Midbrain (tissue), 1 donor: ENCODE data around the gene TBC1D2B.

Source experiments
- DNase-seq: peaks from one replicate; lab custom pipeline; 2025; lab: John Stamatoyannopoulos, UW

The TBC1D2B gene

GRCh38 chr15:78077053-78077870, at the start of gene TBC1D2B:
TBC1D2B (minus strand) TSS chr15:78077711; CDS start chr15:78077652, 59 bp downstream.
- peak; percentile 72 for DNase-seq

GRCh38 chr15:78125267-78125666, 47.8 kb upstream of the TBC1D2B start:
- DNase-seq, result no peak

- no peak for DNase-seq
These were observed 43.0 kb upstream of the TBC1D2B start for GRCh38 chr15:78120523-78120922.

GRCh38 chr15:78112551-78112950, 35.0 kb upstream of the TBC1D2B start:
- DNase-seq, result no peak

GRCh38 chr15:78111788-78112187, 34.3 kb upstream of the TBC1D2B start:
- no peak for DNase-seq

- DNase-seq, result no peak
These were observed 33.5 kb upstream of the TBC1D2B start for GRCh38 chr15:78110916-78111475.

- no peak for DNase-seq
These were observed 32.6 kb upstream of the TBC1D2B start for GRCh38 chr15:78110096-78110495.

- no peak for DNase-seq
These were observed 31.6 kb upstream of the TBC1D2B start for GRCh38 chr15:78109156-78109555.

GRCh38 chr15:78108300-78109084, 31.0 kb upstream of the TBC1D2B start:
- peak; percentile 58 for DNase-seq

GRCh38 chr15:78107471-78107870, 30.0 kb upstream of the TBC1D2B start:
- DNase-seq, result no peak

GRCh38 chr15:78105476-78106241, 28.1 kb upstream of the TBC1D2B start:
- DNase-seq, result no peak

- DNase-seq, result no peak
These were observed 27.3 kb upstream of the TBC1D2B start for GRCh38 chr15:78104566-78105475.

- no peak for DNase-seq
These were observed 26.6 kb upstream of the TBC1D2B start for GRCh38 chr15:78104119-78104479.

- no peak for DNase-seq
These were observed 26.1 kb upstream of the TBC1D2B start for GRCh38 chr15:78103406-78104118.

GRCh38 chr15:78102741-78103140, 25.2 kb upstream of the TBC1D2B start:
- DNase-seq, result no peak

GRCh38 chr15:78102211-78102610, 24.7 kb upstream of the TBC1D2B start:
- no peak for DNase-seq

GRCh38 chr15:78101423-78102105, 24.1 kb upstream of the TBC1D2B start:
- no peak for DNase-seq

GRCh38 chr15:78100886-78101285, 23.4 kb upstream of the TBC1D2B start:
- no peak for DNase-seq

GRCh38 chr15:78098131-78098755, 20.7 kb upstream of the TBC1D2B start:
- DNase-seq, result no peak
